Measurements from ENCODE around the gene CENPP.

Gene CENPP

DNA sequence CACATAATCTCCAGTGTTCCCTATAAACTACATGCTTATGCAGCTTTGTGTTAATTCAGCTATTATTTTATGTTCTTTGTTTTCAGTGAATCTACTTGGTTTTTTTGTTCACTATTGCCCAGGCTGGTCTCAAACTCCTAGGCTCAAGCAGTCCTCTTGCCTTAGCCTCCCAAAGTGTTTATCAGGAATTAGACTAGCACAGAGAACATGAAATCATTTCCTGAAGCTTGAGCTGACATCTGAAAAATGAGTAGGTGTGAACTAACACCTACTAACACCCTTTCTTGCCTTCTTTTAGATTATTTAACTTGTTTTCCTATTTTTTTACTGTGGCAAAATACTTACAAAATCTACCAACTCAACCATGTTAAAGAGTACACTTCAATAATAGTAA lies 25.0 kb downstream of the CENPP start:
- Histone ChIP-seq H3K9me2 (replicated peaks; ENCODE audit: insufficient read depth, low read length) (no peaks in the 10 kb centered on the region), H3K27ac (ENCODE audit: low read depth, low read length) (no peak overlapping the region), H3K4me3 (ENCODE audit: insufficient read depth, low read length, poor library complexity, severe bottlenecking) (no peak overlapping the region), H4K20me1 (ENCODE audit: low read depth, low read length) (no peaks in the 10 kb centered on the region), H3K27me3 (ENCODE audit: low read length) (no peaks in the 10 kb centered on the region), H3K36me3 (ENCODE audit: low read length) (peaks cover 16% of the 10 kb centered on the region; the same call in 1 of the 2 replicates), H2AFZ (ENCODE audit: low read depth, low read length, severe bottlenecking) (no peak overlapping the region), H3K4me2 (ENCODE audit: low read depth, low read length, poor library complexity, severe bottlenecking) (no peak overlapping the region), H3F3A (ENCODE audit: insufficient read depth) (no peaks in the 10 kb centered on the region), H3K79me2 (ENCODE audit: insufficient read depth, low read length) (no peaks in the 10 kb centered on the region), H3K9me3 (ENCODE audit: insufficient read depth, low read length) (no peaks in the 10 kb centered on the region), H3K9ac (ENCODE audit: low read length) (no peak overlapping the region)
- TF ChIP-seq CTCF (IDR thresholded peaks at IDR 0.05; ENCODE audit: insufficient read depth, low read length, poor library complexity, severe bottlenecking), result no peak
- no peak for TF ChIP-seq EZH2phosphoT487 (conservative IDR thresholded peaks at IDR 0.05; ENCODE audit: low read length)

- Histone ChIP-seq H3K4me2 (ENCODE audit: low read depth, low read length, poor library complexity, severe bottlenecking) (no peak overlapping the region), H3K27me3 (ENCODE audit: low read length) (no peaks in the 10 kb centered on the region), H3K9ac (ENCODE audit: low read length) (no peak overlapping the region), H3K27ac (ENCODE audit: low read depth, low read length) (no peak overlapping the region), H3K4me3 (ENCODE audit: insufficient read depth, low read length, poor library complexity, severe bottlenecking) (no peak overlapping the region), H3K9me3 (ENCODE audit: insufficient read depth, low read length) (no peaks in the 10 kb centered on the region), H3K9me2 (replicated peaks; ENCODE audit: insufficient read depth, low read length) (no peaks in the 10 kb centered on the region), H3F3A (ENCODE audit: insufficient read depth) (no peaks in the 10 kb centered on the region), H4K20me1 (ENCODE audit: low read depth, low read length) (no peaks in the 10 kb centered on the region), H3K36me3 (ENCODE audit: low read length) (peaks cover 7% of the 10 kb centered on the region; the same call in 1 of the 2 replicates), H2AFZ (ENCODE audit: low read depth, low read length, severe bottlenecking) (no peak overlapping the region), H3K79me2 (ENCODE audit: insufficient read depth, low read length) (no peaks in the 10 kb centered on the region)
- TF ChIP-seq CTCF (IDR thresholded peaks at IDR 0.05; ENCODE audit: insufficient read depth, low read length, poor library complexity, severe bottlenecking) (no peak), EZH2phosphoT487 (conservative IDR thresholded peaks at IDR 0.05; ENCODE audit: low read length) (no peak)
These were observed 27.3 kb downstream of the CENPP start for GRCh38 chr9:92353051-92353450.

DNA sequence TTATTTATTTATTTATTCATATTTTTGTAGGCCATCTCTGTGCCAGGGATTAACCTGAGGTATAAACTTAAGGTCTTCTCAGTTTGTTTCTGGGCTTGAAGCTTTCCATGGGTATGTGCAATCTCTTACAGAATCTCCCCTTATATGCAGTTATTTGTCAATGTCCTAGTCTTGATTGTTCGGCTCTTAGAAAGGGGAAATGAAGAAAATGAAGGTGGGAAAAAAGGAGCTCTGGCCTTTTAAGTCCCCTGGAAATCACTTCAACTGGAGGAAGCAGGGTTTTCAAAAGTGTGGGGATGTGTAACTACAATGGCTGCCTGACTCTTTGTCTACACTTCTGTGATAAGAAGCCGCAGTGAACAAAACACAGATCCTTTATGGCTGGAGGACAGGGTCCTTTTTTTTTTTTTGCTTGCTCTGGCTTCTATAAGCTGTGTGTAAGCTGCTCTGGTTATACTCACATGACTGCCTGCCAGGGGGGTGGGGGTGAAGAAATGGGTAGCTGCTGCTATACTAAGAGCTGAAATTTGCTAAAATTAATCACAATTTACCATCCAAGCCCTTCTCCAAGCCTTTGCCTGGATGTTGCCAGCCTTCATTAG lies 33.7 kb downstream of the CENPP start:
- no peaks in the 10 kb centered on the region for H3K9me2 ChIP-seq (replicated peaks; ENCODE audit: insufficient read depth, low read length)
- H2AFZ ChIP-seq (ENCODE audit: low read depth, low read length, severe bottlenecking), result no peak overlapping the region
- no peak overlapping the region for H3K9ac ChIP-seq (ENCODE audit: low read length)
- no peak overlapping the region for H3K4me3 ChIP-seq (ENCODE audit: insufficient read depth, low read length, poor library complexity, severe bottlenecking)
- TF ChIP-seq CTCF (IDR thresholded peaks at IDR 0.05; ENCODE audit: insufficient read depth, low read length, poor library complexity, severe bottlenecking), result no peak
- TF ChIP-seq EZH2phosphoT487 (conservative IDR thresholded peaks at IDR 0.05; ENCODE audit: low read length), result no peak
- no peak overlapping the region for H3K4me2 ChIP-seq (ENCODE audit: low read depth, low read length, poor library complexity, severe bottlenecking)
- no peaks in the 10 kb centered on the region; the same call in 1 of the 2 replicates for H3K36me3 ChIP-seq (ENCODE audit: low read length)
- H3F3A ChIP-seq (ENCODE audit: insufficient read depth), result peaks cover 3% of the 10 kb centered on the region; the same call in 1 of the 2 replicates
- H3K27ac ChIP-seq (ENCODE audit: low read depth, low read length), result no peak overlapping the region
- no peaks in the 10 kb centered on the region for H3K9me3 ChIP-seq (ENCODE audit: insufficient read depth, low read length)
- H3K79me2 ChIP-seq (ENCODE audit: insufficient read depth, low read length), result 0 out of 2 replicates have a peak, but pooled peaks cover 10% of the 10 kb centered on the region
- no peaks in the 10 kb centered on the region for H4K20me1 ChIP-seq (ENCODE audit: low read depth, low read length)
- H3K27me3 ChIP-seq (ENCODE audit: low read length), result no peaks in the 10 kb centered on the region
